ENCODE data around the gene ZNF304. TPM values are rescaled to one million over a fixed set of nuclear protein-coding genes. Genes with fewer than 3 reads are reported as not detected.
"Not testable (repeated sequence)": the region's sequence is repeated elsewhere in the genome, so short reads cannot be mapped to it uniquely, and the experiment has no call there.

Gene ZNF304
- total RNA-seq, 1 experiment from 2014 or later: 11.7 TPM

- no peak for DNase-seq (ENCODE audit: low read depth)
Observed at GRCh38 chr19:57362419-57362818, 11.3 kb downstream of the ZNF304 start.

GRCh38 chr19:57362997-57363687 is 12.1 kb downstream of the ZNF304 start, which contains the start of the genes TRAPPC2B and ZNF547:
Gene TRAPPC2B (plus strand): TSS chr19:57363551. CDS start chr19:57364834, 1,283 bp downstream.
Gene ZNF547 (plus strand): TSS chr19:57363551. CDS start chr19:57368556, 5,005 bp downstream.
- DNase-seq (ENCODE audit: low read depth): peak; percentile 100

GRCh38 chr19:57363688-57364181 is 12.7 kb downstream of the ZNF304 start:
- DNase-seq (ENCODE audit: low read depth): peak; percentile 21

- no peak for DNase-seq (ENCODE audit: low read depth)
Observed at GRCh38 chr19:57366776-57367175, 15.7 kb downstream of the ZNF304 start.

- DNase-seq (ENCODE audit: low read depth): no peak
Observed at GRCh38 chr19:57374179-57374578, 23.1 kb downstream of the ZNF304 start.

- DNase-seq (ENCODE audit: low read depth): not testable (repeated sequence)
Observed at GRCh38 chr19:57374647-57375046, 23.6 kb downstream of the ZNF304 start.

GRCh38 chr19:57376151-57376550 is 25.1 kb downstream of the ZNF304 start:
- no peak for DNase-seq (ENCODE audit: low read depth)

- no peak for DNase-seq (ENCODE audit: low read depth)
Observed at GRCh38 chr19:57377498-57378146, 26.6 kb downstream of the ZNF304 start.

GRCh38 chr19:57380923-57381322 is 29.9 kb downstream of the ZNF304 start:
- no peak for DNase-seq (ENCODE audit: low read depth)

GRCh38 chr19:57382806-57383488 is 31.9 kb downstream of the ZNF304 start:
- no peak for DNase-seq (ENCODE audit: low read depth)

- no peak for DNase-seq (ENCODE audit: low read depth)
Observed at GRCh38 chr19:57389194-57389729, 38.2 kb downstream of the ZNF304 start.

GRCh38 chr19:57389730-57390598 is 38.9 kb downstream of the ZNF304 start, which contains the start of gene ZNF548:
Gene ZNF548 (plus strand): TSS chr19:57389854. CDS start chr19:57390100, 246 bp downstream.
- peak; percentile 100 for DNase-seq (ENCODE audit: low read depth)

GRCh38 chr19:57395710-57396109 is 44.6 kb downstream of the ZNF304 start:
- DNase-seq (ENCODE audit: low read depth): no peak

- no peak for DNase-seq (ENCODE audit: low read depth)
Observed at GRCh38 chr19:57398868-57399267, 47.8 kb downstream of the ZNF304 start.

GRCh38 chr19:57403737-57404563 is 52.9 kb downstream of the ZNF304 start:
- no peak for DNase-seq (ENCODE audit: low read depth)

- DNase-seq (ENCODE audit: low read depth): peak; percentile 57
Observed at GRCh38 chr19:57406516-57407123, 55.5 kb downstream of the ZNF304 start.

Measured in RPMI7951 (cell line).